Measurements from ENCODE around the gene ATP13A4. TPM values are rescaled to one million over a fixed set of nuclear protein-coding genes. Genes with fewer than 3 reads are reported as not detected.

Gene ATP13A4
- total and polyA plus RNA-seq, 4 donors: 0.23 to 2.7 (median 0.50) TPM

GRCh38 chr3:193388361-193388760, 166.3 kb downstream of the ATP13A4 start:
- H3K36me3 ChIP-seq (ENCODE audit: control insufficient read depth in 4 of 4, insufficient read depth in 3 of 4, low read depth in 1 of 4, low read length in 3 of 4): no peaks in the 10 kb centered on the region
- H3K9ac ChIP-seq (ENCODE audit: low read depth in 1 of 2, low read length in 2 of 2): no peak overlapping the region
- no peaks in the 10 kb centered on the region for H3K27me3 ChIP-seq (ENCODE audit: control insufficient read depth in 4 of 4, insufficient read depth in 4 of 4, low read length in 3 of 4)
- no peak for TF ChIP-seq JUND (IDR thresholded peaks at IDR 0.05)
- no peak for TF ChIP-seq MAX (IDR thresholded peaks at IDR 0.05)
- no peak for TF ChIP-seq SP1 (IDR thresholded peaks at IDR 0.05)
- TF ChIP-seq FOXA1 (IDR thresholded peaks at IDR 0.05): no peak
- no peak for TF ChIP-seq TAF1 (conservative IDR thresholded peaks at IDR 0.05)
- no peak for TF ChIP-seq GABPA (IDR thresholded peaks at IDR 0.05 in 1 of 2, conservative IDR thresholded peaks at IDR 0.05 in 1 of 2)
- TF ChIP-seq YY1 (IDR thresholded peaks at IDR 0.05): no peak
- TF ChIP-seq NR2F2 (IDR thresholded peaks at IDR 0.05): no peak
- no peak for TF ChIP-seq HNF4G (IDR thresholded peaks at IDR 0.05)
- TF ChIP-seq EGR1 (IDR thresholded peaks at IDR 0.05; ENCODE audit: low read depth in 2 of 2): no peak
- no peak for TF ChIP-seq RXRA (IDR thresholded peaks at IDR 0.05)
- no peak for TF ChIP-seq RAD21 (IDR thresholded peaks at IDR 0.05)
- no peak for TF ChIP-seq CTCF (IDR thresholded peaks at IDR 0.05; ENCODE audit: low read depth, low read length, missing input control)
- no peak for TF ChIP-seq REST (IDR thresholded peaks at IDR 0.05)
- TF ChIP-seq FOXA2 (IDR thresholded peaks at IDR 0.05): no peak
- no peak for TF ChIP-seq ATF3 (IDR thresholded peaks at IDR 0.05)
- no peak for TF ChIP-seq HNF4A (conservative IDR thresholded peaks at IDR 0.05)
- no peak for TF ChIP-seq ZBTB33 (IDR thresholded peaks at IDR 0.05)
- no peaks in the 10 kb centered on the region for H3K9me3 ChIP-seq (ENCODE audit: control insufficient read depth in 4 of 4, low read length in 3 of 4)
- H3K4me1 ChIP-seq (ENCODE audit: control insufficient read depth in 4 of 4, insufficient read depth in 4 of 4, low read length in 3 of 4): no peaks in the 10 kb centered on the region
- WGBS: 76% methylated on average over 6 of the region's 6 CpGs
- DNase-seq (ENCODE audit: low spot score): peak; percentile 16
- no peak overlapping the region for H3K4me3 ChIP-seq (ENCODE audit: low read depth in 1 of 3, low read length in 3 of 3)
- no peak overlapping the region for H3K27ac ChIP-seq (ENCODE audit: low read depth in 1 of 2, low read length in 2 of 2)
